Activated CD8-positive, alpha-beta T cell treated with anti-CD3 and anti-CD28 coated beads for 36 hours (primary cell): ENCODE data around the gene LANCL2. TPM values are rescaled to one million over a fixed set of nuclear protein-coding genes. Genes with fewer than 3 reads are reported as not detected.

Experiments used
- ATAC-seq: fragments of 200-7000 bp; cut with Tn5 transposase; one replicate; pipeline ENCODE4 v1.10.0; 2021; ENCODE audit warnings: mild to moderate bottlenecking, moderate library complexity
- CTCF ChIA-PET: fragments of 350-600 bp; sonication (Branson Sonifier 250); formaldehyde crosslinking; loops from one replicate; lab custom pipeline; 2021; ENCODE audit warnings: antibody characterized with exemption; lab: Charles Lee
- POLR2A ChIA-PET: fragments of 350-600 bp; sonication (Branson Sonifier 250); formaldehyde crosslinking; loops from one replicate; lab custom pipeline; 2021; ENCODE audit warnings: antibody characterized with exemption; lab: Charles Lee
- DNase-seq: peaks from one replicate; pipeline ENCODE4 v3.0.0-alpha.2; 2020
- H3K27ac Mint-ChIP-seq: one replicate; pipeline ENCODE4 v1.8.0; 2021; ENCODE audit warnings: mild to moderate bottlenecking, mixed read lengths
- H3K27me3 Mint-ChIP-seq: one replicate; pipeline ENCODE4 v1.8.0; 2021; ENCODE audit warnings: mixed read lengths
- H3K36me3 Mint-ChIP-seq: one replicate; pipeline ENCODE4 v1.8.0; 2021; ENCODE audit warnings: low read depth, mixed read lengths
- H3K4me1 Mint-ChIP-seq: one replicate; pipeline ENCODE4 v1.8.0; 2021; ENCODE audit warnings: low read depth, mixed read lengths
- H3K4me3 Mint-ChIP-seq: one replicate; pipeline ENCODE4 v1.8.0; 2021; ENCODE audit warnings: mild to moderate bottlenecking, moderate library complexity, mixed read lengths
- H3K9me3 Mint-ChIP-seq: one replicate; pipeline ENCODE4 v1.8.0; 2021; ENCODE audit warnings: mixed read lengths
- intact Hi-C: fragments of 100-400 bp; cut with micrococcal nuclease; formaldehyde crosslinking; loops from one replicate; pipeline ENCODE4 v1.10.0; 2022
- total RNA-seq, 2 experiments: library from RNA; stranded (reverse); gene quantifications; one replicate each; pipeline ENCODE4 v1.2.3, GENCODE V29; 2021
- TF ChIP-seq, protein P1 (sequence below): fragments of 200-600 bp; IDR thresholded peaks from one replicate; pipeline ENCODE4 v1.8.0; 2022; ENCODE audit warnings: antibody characterized with exemption, mild to moderate bottlenecking

Gene LANCL2
- total RNA-seq, 2 experiments from 2014 or later = 10.7 to 10.8 TPM

- CTCF ChIA-PET = interaction anchor here (0.7 to 2.1 kb wide), 6 partner anchors 11 to 636 kb away, joined by 3 to 9 read pairs (median 4); no protein-coding TSS in a partner anchor
- TF ChIP-seq, protein P1, sequence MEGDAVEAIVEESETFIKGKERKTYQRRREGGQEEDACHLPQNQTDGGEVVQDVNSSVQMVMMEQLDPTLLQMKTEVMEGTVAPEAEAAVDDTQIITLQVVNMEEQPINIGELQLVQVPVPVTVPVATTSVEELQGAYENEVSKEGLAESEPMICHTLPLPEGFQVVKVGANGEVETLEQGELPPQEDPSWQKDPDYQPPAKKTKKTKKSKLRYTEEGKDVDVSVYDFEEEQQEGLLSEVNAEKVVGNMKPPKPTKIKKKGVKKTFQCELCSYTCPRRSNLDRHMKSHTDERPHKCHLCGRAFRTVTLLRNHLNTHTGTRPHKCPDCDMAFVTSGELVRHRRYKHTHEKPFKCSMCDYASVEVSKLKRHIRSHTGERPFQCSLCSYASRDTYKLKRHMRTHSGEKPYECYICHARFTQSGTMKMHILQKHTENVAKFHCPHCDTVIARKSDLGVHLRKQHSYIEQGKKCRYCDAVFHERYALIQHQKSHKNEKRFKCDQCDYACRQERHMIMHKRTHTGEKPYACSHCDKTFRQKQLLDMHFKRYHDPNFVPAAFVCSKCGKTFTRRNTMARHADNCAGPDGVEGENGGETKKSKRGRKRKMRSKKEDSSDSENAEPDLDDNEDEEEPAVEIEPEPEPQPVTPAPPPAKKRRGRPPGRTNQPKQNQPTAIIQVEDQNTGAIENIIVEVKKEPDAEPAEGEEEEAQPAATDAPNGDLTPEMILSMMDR = no peak
- H3K9me3 Mint-ChIP-seq = no peaks in the 10 kb centered on the region
- no peaks in the 10 kb centered on the region for H3K4me1 Mint-ChIP-seq
- intact Hi-C loops = no loop called here
- POLR2A ChIA-PET = interaction anchor here (1.6 kb wide), 1 partner anchor 125 kb away, joined by 3 read pairs; no protein-coding TSS in a partner anchor
- peaks cover 4% of the 10 kb centered on the region for H3K36me3 Mint-ChIP-seq
- DNase-seq (no peak), ATAC-seq (no peak)
- H3K27ac Mint-ChIP-seq = no peak overlapping the region
- no peak overlapping the region for H3K4me3 Mint-ChIP-seq
- no peaks in the 10 kb centered on the region for H3K27me3 Mint-ChIP-seq
Observed at GRCh38 chr7:55409482-55410225, 44.5 kb downstream of the LANCL2 start.

GRCh38 chr7:55410667-55411239 lies 45.6 kb downstream of the LANCL2 start:
- H3K27me3 Mint-ChIP-seq = no peaks in the 10 kb centered on the region
- no peak for DNase-seq
- H3K4me3 Mint-ChIP-seq = no peak overlapping the region
- ATAC-seq = no peak
- ChIA-PET POLR2A (no interaction called here), CTCF (interaction anchor here (0.9 to 2.1 kb wide), 3 partner anchors 12 to 183 kb away, joined by 3 to 9 read pairs (median 5); no protein-coding TSS in a partner anchor)
- TF ChIP-seq, protein P1 = no peak
- H3K36me3 Mint-ChIP-seq = peaks cover 3% of the 10 kb centered on the region
- H3K9me3 Mint-ChIP-seq = no peaks in the 10 kb centered on the region
- peaks cover 2% of the 10 kb centered on the region for H3K4me1 Mint-ChIP-seq
- intact Hi-C loops = no loop called here
- H3K27ac Mint-ChIP-seq = no peak overlapping the region

DNA sequence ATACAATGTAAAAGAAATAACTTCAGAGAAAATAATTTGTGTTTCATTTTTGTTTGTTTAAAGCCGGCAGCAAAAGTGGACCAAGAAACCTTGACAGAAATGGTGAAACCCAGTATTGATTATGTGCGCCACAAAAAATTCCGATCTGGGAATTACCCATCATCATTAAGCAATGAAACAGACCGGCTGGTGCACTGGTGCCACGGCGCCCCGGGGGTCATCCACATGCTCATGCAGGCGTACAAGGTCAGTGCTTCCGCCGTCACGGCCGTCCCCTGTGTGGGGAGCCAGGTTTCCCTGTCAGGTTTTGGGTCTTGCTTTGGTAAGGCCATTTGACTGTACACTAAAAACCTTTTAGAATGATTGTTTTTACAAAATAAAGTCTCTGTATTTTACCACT lies 46.7 kb downstream of the LANCL2 start:
- peaks cover 2% of the 10 kb centered on the region for H3K4me1 Mint-ChIP-seq
- H3K36me3 Mint-ChIP-seq = peaks cover 2% of the 10 kb centered on the region
- ChIA-PET CTCF (no interaction called here), POLR2A (no interaction called here)
- no peak for DNase-seq
- TF ChIP-seq, protein P1 = no peak
- no peak overlapping the region for H3K4me3 Mint-ChIP-seq
- no peaks in the 10 kb centered on the region for H3K27me3 Mint-ChIP-seq
- intact Hi-C loops = no loop called here
- no peak overlapping the region for H3K27ac Mint-ChIP-seq
- H3K9me3 Mint-ChIP-seq = no peaks in the 10 kb centered on the region
- ATAC-seq = no peak

GRCh38 chr7:55413442-55413841 lies 48.3 kb downstream of the LANCL2 start:
- no peak for DNase-seq
- intact Hi-C loops = no loop called here
- ATAC-seq = no peak
- ChIA-PET POLR2A (interaction anchor here (1.0 kb wide), 1 partner anchor 47 kb away, joined by 4 read pairs; no protein-coding TSS in a partner anchor), CTCF (interaction anchor here (0.6 to 6.9 kb wide), 5 partner anchors 42 to 134 kb away, joined by 3 to 113 read pairs (median 3); partner anchors contain the start of gene LANCL2)
- Mint-ChIP-seq H3K9me3 (no peaks in the 10 kb centered on the region), H3K27ac (no peak overlapping the region), H3K36me3 (peaks cover 2% of the 10 kb centered on the region), H3K4me1 (peaks cover 2% of the 10 kb centered on the region), H3K27me3 (no peaks in the 10 kb centered on the region), H3K4me3 (no peak overlapping the region)
- TF ChIP-seq, protein P1 = no peak
